HG03439 (cell line): Measurements from ENCODE around the gene SLC25A19.

Experiments
- ATAC-seq: cut with Tn5 transposase; IDR thresholded peaks from one replicate; pipeline ENCODE4 v1.9.1; 2021; ENCODE audit warnings: mild to moderate bottlenecking, moderate library complexity; ENCODE audit not compliant: unreplicated experiment

Gene SLC25A19

DNA sequence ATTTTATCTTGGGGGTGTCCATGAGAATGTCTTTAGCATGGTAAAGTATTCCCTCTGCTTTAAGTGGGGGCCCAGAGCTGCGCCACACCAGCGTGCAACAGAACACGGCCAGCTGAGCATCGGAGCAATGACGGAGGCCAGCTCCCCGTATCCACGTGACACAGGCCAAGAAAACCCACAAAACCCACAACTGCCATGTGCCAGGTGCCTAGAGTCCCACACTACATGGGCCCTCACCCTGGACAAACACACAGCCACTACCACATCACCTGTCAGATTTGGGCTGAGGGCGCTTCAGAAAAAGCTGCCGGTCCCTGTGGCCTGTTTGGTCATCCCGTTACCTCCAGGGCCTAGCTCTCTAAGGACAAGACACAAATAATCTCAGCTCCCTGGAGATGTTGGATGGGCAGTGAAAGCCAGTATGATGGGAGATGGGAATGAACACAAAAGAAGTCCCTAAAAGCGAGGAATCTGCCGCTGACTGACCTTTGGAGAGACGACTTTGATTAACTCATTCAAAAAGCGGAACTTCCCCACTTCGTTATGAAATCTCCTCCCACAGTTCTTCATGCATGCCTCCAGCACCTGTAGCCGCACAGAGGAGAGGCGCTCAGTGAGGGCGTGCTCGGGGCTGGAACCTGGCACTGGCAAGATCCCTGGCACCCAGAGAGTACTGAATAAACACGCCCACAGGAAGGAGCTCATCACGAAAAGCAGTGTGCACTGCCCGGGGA lies 44.9 kb downstream of the SLC25A19 start:
- no peak for ATAC-seq

DNA sequence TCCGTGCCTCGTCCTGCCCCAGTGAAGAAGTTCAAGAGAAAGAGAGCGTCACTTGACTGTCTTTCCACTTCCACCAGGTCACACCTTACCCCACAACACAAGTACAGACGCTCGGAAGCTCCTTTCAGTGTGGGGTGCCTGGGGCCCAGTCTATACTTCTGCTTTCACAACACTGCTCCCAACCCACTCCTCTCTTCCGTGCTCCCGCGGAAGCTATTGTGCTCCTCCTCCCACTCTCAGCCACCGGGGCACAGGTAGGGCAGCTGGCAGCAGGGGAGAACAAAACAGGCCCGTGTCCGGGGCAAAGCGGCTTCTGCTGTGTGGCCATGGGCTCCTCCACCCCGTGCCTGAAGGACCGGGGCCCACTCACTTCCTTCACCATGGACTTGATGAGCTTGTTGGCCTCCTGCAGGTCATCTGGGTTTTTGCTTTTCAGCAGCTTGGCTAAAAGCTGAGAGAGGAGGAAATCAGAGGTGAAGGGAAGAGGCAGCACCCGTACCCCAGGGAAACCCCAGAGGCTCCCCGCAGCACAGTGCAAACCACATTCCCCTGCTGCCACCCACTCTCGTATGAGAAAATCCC lies 46.7 kb downstream of the SLC25A19 start:
- no peak for ATAC-seq

DNA sequence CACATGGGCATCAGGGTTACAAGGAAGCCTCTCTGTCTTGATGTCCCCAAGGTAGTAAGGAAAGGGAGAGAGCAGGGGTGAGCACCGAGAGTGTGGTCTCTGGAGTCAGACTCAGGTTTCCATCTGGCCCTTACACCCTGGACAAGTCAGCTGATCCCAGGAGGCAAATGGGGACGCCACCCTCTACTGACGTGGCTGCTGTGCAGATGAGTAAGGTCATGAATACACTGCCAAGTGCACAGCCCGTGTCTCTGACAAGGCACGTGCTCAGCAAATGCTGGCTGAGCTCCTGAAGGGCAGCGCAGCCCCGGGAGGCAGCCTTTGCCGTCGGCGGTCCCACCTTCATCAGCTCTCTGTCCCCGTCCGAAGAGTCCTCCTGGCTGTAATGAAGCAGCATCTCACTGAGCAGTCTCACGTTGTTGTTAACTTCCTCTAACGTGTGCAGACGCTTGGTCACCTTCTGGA lies 47.2 kb downstream of the SLC25A19 start:
- no peak for ATAC-seq

DNA sequence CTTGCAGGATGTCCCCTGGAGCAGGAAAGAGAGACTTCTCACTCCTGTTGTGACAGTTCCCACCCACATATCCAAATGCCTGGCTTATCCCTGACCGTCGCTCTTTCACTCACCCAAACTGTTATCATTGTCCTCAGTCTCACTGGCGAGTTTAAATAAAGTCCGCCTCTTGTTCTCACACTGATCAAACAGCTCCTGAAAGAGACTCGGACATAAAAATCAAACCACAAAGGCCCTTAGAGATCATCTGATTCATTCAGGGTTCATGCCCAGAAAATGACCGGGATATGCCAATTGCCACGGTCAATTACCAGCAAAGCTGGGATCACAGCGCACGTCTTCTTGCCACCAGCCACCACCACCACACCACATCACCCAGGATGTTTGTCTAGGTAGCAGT lies 47.7 kb downstream of the SLC25A19 start:
- ATAC-seq, result no peak

DNA sequence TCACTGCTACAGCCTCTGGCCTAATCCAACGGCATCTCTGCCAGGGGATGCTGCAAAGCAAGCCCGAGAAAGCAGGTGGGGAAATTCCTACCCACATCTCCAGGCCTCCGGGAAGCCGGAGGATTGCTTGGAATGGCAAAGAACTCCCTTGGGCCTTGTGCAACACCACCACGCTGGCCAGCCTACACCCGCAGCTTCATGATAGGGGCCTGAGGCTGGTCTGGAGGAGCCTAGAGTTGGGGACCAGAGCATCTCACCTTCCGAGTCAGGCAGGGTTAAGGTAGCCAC lies 48.1 kb downstream of the SLC25A19 start:
- no peak for ATAC-seq

DNA sequence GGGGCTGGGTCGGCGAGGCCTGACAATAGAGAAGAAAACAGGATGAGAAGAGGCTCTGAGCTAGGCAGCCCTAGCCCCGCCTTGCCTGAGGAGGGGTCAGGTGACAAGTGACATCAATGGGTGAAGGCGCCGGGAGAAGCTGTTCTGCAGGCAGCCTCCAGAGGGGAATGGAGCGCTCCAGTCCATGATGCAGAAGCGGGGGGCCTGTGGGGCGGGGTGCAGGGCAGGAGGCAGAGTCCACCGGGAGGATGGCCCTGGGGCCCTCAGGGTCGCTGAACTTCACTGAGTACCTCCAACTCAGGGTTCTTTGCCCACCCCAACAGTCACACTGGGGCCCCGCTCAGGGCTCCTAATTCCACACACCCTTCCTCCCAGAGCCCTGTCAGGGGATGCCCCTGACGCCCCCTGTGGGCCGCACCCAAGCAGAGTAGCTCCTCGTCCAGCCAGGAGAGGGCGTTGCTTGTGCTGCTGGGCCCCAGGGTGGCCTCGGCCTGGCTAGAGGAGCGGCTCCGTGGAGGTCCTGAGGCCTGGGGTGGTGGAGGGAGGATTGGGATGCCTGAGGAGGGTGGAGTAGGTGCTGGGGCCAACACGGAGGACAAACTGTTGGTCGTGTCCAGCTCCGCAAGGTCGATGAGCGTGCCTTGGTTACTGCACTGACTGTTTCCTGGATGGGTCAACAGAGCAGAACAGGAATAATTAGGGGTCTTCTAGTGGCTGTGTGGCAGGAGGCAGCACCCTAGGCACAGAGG lies 48.7 kb downstream of the SLC25A19 start:
- ATAC-seq, result no peak

DNA sequence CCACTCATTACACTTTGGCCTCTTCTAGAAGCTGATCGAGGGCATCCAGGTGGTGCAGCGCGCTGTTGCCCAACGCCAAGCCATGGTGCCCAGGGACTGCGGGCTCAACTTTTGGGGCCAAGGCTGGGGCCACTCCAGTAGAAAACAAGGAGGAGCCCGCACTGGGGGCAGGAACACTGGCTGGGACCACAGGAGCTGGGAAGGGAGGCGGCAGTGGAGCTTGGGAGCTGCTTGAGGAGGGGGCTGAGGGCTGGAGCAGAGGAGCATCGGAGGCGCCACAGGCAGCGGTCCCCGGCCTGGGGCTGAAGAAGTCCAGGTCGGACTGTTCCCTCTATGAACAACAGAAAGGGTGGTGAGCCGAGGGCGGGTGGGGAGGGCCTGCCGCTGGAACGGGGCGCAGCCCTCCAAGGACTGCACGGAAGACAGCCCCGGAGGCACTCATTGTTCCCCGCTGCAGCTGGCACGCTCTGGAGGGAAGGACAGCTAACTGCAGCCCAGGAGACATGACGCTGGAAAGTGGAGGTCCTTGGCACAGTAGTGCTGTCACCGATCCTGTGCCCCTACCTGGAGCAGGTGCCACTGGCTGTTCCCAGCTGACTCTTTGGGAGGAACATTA lies 49.3 kb downstream of the SLC25A19 start:
- ATAC-seq, result no peak

DNA sequence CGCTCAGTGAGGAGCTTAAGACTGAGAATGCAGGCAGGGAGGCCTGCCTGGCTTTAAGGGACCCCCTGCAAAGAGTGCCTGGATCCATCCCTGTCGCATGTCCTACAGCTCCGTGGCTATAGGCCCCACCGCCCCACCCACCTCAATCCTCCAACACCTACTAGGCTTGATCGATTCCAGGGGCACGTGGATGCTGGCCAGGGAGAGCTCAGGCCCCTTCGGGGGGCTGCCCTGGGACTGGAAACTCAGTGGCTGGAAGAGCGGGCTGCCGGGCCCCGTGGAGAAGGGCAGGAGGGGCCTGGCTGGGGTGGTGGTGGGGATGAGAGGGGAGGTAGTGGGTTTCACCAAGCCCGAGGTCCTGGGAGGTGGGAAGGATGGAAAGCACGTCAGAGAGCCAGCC lies 50.0 kb downstream of the SLC25A19 start:
- no peak for ATAC-seq

DNA sequence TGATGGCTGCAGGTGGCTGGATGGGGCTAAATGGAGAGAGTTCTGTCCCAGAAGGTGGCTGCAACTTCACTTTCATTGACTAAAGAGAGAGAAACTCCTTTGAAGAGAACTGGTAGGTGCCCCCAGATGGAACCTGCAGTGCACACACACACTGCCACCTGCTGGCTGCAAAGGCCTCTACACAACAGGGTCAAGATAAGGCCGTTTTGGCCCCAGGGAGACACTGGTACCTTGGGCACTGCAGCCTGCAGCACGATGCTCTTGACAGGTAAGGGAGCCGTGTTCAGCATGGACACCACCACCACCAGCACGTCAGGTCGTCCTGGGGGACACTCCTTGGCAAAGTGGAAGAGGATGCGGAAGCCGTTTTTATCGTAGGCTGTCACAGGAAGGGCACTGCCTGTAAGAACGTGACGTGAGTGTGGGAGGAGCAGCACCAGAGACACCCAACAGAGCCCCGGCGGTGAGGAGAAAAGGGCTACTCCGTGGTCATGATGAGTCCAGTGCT lies 50.5 kb downstream of the SLC25A19 start:
- ATAC-seq, result no peak

DNA sequence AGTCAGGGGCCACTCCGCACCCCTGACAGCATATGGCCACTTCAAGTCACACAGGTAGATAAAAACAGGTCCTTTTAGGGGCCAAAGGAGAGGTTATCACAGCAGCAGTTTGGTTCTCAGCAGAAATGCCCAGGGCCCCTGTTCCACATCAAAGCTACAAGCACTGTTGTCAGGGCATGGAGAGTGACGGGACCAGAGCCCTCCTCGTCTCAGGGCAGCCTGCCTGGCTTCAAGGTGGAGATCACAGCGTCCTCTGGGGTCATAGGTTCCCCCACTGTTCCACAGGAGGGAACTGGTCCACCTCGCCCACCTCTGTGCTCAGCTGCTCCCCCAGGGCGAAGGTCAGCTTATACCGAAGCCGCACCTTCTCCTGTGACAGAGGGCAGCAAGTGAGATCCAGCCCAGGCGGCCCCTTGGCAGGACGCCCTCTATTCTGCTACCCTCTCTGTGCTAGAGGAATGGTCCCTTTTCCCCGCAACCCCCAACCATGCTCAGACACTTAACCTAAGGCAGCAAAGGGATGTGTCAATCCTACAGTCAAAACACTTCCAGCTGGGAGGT lies 51.1 kb downstream of the SLC25A19 start:
- no peak for ATAC-seq

DNA sequence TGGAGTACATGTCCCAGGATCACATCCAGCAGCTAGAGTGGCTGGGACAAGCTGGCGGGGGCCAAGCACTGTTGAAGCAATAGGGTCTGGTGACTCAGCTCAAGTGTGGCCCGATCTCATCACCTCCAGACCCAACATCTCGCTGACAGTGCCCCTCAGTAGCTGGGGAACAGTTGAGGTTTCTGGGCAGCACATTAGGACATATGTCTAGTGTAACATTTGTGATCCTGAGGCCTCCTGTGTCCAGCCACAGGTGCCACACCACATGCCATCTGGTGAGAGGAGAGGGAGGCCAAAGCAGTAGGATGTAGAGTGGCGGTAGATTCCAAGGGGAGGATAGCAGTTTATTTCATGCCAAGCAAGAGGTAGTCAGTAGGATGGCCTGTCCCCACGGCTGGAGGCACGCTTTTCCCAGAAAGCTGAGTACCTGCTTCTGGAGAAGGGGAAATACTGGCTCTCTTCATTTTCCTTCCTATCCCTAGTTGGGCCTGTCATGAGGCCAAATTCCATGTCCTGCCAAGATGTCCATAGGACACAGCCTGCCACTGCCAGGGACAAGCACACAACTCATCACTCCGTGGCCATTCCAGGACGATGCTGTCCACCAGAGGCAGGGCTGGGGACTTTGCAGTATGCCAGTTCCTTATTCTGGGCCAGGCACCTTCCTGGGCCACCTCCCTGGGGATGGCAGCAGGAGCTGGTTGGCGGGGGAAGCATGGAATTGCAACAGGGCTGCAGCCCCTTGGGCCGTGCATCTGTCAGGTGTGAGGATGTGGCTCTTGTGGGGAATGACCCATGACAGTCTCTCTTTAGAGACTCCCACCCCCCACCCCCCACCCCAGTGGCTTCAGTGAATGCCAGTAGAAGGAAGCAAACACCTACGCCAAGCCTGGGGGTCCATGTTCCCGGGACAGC lies 51.9 kb downstream of the SLC25A19 start:
- no peak for ATAC-seq

DNA sequence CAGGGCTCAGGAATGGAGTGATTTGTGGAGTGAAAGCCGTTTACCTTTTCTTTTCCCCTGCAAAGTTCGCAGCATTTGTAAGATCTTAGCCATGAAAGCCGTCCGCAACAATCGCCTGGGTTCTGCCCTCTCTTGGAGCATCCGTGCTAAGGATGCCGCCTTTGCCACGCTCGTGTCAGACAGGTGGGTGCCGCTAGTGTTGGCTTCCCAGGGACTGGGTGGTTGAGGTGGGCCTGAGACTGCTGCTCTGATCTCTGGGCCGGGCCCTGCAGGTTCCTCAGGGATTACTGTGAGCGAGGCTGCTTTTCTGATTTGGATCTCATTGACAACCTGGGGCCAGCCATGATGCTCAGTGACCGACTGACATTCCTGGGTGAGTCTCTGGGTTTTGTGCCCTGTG lies 56.4 kb downstream of the SLC25A19 start:
- no peak for ATAC-seq

DNA sequence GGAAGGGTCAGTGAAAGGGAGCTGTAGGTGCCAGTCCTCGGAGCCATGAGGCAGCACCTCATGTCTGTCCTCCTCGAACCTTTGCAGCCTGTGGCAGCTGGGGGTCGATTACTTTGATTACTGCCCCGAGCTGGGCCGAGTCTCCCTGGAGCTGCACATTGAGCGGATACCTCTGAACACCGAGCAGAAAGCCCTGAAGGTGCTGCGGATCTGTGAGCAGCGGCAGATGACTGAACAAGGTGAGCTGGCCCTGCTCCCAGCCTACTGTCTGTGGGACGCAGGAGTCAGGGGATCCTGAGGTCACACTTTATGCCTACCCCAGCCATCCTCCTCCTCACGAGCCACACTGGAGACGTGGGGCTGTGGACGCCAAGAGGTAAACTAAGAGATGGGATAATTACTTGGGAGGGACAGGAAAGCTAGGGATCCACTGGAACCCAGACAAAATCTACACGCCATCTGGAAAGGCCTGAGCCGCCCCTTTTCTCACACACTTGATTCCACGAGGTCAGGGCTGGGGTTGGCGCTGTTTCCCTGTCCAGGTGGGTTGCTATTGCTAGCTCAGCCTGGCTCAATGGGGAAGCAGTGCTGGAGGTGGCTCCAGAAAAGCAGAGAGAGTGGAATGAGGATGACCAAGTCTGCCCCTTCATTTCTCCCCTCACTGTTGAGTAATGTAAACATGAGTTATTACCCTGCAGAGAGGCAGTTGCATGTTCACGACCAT lies 57.3 kb downstream of the SLC25A19 start:
- no peak for ATAC-seq

DNA sequence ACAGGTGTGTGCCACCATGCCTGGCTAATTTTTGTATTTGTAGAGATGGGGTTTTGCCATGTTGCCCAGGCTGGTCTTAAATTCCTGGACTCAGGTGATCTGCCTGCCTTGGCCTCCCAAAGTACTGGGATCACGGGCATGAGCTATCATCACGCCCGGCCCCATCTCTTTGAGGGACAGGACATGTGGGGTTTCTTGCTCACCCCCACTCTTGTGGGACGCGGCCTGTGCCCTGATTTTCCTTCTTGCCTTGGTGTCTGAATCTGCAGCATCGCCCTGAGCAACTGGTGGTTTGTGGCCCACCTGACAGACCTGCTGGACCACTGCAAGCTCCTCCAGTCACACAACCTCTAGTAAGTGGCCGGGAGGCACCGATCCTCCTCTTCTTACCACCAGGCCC lies 58.2 kb downstream of the SLC25A19 start:
- no peak for ATAC-seq

DNA sequence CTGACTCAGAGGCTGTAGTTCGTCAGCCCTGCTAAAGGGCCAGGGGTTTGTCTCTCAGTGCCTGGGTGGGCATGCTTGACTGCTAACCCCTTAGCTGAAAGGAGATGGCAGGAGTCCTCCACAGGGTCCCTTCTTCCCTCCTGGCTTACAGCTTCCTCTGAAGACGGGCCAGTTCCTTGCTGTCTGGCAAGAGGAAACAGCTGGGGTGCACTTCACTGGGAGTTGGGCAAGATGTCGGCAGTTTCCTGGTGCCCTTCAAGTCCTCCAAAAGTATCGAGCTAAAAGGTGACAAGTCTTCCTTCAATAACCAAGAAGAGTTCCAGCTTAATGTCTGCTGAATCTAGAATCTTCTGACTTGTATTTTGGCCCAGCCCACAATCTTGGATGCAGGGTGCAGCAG lies 60.4 kb downstream of the SLC25A19 start:
- no peak for ATAC-seq

DNA sequence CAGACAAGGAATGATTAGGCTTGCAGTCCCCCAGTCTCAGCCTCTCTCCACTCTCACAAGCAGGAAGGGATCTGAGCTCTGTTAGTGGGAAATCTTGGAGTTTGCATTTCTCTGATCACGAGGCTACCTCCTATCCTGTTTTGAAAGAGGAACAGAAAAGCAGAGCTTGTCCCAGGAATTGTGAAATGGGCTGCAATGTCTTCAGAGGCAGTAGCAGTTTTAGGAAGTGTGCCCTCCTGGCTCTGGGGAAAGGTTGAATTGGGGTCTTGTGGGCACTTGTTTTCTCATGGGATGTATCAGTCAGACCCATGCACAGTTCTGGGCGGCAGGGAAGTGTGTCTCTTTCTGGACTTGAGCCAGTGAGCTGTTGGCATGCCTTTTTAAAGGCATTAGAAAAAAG lies 60.9 kb downstream of the SLC25A19 start:
- ATAC-seq, result no peak

DNA sequence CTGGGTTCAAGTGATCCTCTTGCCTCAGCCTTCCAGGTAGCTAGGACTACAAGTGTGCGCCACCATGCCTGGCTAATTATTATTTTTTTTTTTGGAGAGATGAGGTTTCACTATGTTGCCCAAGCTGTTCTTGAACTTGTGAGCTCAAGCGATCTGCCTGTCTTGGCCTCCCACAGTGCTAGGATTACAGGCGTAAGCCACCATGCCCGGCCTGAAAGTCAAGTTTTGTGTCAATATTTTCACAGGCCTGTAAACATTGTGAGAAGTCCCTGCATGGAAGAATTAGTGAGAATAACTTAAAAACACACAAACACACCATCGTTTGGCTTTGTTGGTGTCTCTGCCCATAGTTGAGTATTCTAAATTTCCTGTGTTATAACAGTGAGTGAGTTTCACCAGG lies 61.5 kb downstream of the SLC25A19 start:
- no peak for ATAC-seq

DNA sequence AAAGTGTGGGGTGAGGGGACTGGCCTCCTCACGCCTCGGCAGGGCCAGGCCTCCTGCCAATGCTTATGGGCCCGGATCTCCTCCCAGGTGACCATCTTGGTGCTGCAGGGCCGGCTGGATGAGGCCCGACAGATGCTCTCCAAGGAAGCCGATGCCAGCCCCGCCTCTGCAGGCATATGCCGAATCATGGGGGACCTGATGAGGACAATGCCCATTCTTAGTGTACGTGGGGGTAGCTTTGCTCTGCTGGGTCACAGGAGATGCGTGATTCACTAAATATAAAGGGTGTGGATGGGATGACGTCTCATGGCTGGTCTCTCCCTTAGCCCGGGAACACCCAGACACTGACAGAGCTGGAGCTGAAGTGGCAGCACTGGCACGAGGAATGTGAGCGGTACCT lies 64.2 kb downstream of the SLC25A19 start:
- no peak for ATAC-seq
